HepG2 (cell line): ENCODE measurements around the gene SUPT6H. TPM values are rescaled to one million over a fixed set of nuclear protein-coding genes. Genes with fewer than 3 reads are reported as not detected.
A peak's percentile ranks its signal among the peaks of the same experiment; 100 is the strongest.

Experiments used
- HMG20A ChIP-seq: IDR thresholded peaks from 2 replicates; pipeline ENCODE4 v1.6.1; 2016; ENCODE audit warnings: borderline replicate concordance
- NCOA5 ChIP-seq: sonication (generic); formaldehyde crosslinking; IDR thresholded peaks from 2 replicates; pipeline ENCODE4 v1.4.0; 2020; ENCODE audit warnings: missing genetic modification reagents
- PPARG ChIP-seq: conservative IDR thresholded peaks from 2 replicates; pipeline ENCODE4 v1.6.1; 2016; ENCODE audit warnings: missing biosample characterization, missing genetic modification reagents
- SETDB1 ChIP-seq: sonication (generic); formaldehyde crosslinking; IDR thresholded peaks from 2 replicates; pipeline ENCODE4 v1.5.1; 2020; ENCODE audit warnings: missing genetic modification reagents, mild to moderate bottlenecking, borderline replicate concordance
- SIX1 ChIP-seq: sonication (generic); formaldehyde crosslinking; IDR thresholded peaks from 2 replicates; pipeline ENCODE4 v1.4.0; 2020; ENCODE audit warnings: missing genetic modification reagents, borderline replicate concordance
- TRIM22 ChIP-seq: fragments of 450-650 bp; IDR thresholded peaks from 2 replicates; pipeline ENCODE4 v1.6.1; 2017
- ZBTB7B ChIP-seq: sonication (generic); formaldehyde crosslinking; IDR thresholded peaks from 2 replicates; pipeline ENCODE4 v1.4.0; 2020; ENCODE audit warnings: missing genetic modification reagents
- ZNF10 ChIP-seq: sonication (generic); formaldehyde crosslinking; IDR thresholded peaks from 2 replicates; pipeline ENCODE4 v1.4.0; 2020; ENCODE audit warnings: mild to moderate bottlenecking, low read depth, missing genetic modification reagents, borderline replicate concordance
- ZNF160 ChIP-seq: sonication (generic); formaldehyde crosslinking; IDR thresholded peaks from 2 replicates; pipeline ENCODE4 v1.8.0; 2022; ENCODE audit warnings: mild to moderate bottlenecking, inconsistent platforms, missing genetic modification reagents
- ZNF484 ChIP-seq: sonication (generic); formaldehyde crosslinking; IDR thresholded peaks from 2 replicates; pipeline ENCODE4 v1.5.1; 2020; ENCODE audit warnings: mild to moderate bottlenecking, low read depth, missing genetic modification reagents, borderline replicate concordance
- ZNF567 ChIP-seq: sonication (generic); formaldehyde crosslinking; IDR thresholded peaks from 2 replicates; pipeline ENCODE4 v1.8.1; 2023; ENCODE audit warnings: mild to moderate bottlenecking, missing genetic modification reagents, borderline replicate concordance
- ZNF574 ChIP-seq: sonication (generic); formaldehyde crosslinking; IDR thresholded peaks from 2 replicates; pipeline ENCODE4 v1.4.0; 2020; ENCODE audit warnings: missing genetic modification reagents
- ZNF589 ChIP-seq: sonication (generic); formaldehyde crosslinking; conservative IDR thresholded peaks from 2 replicates; pipeline ENCODE4 v1.8.0; 2022; ENCODE audit warnings: mild to moderate bottlenecking, moderate library complexity, missing genetic modification reagents
- ZNF768 ChIP-seq: sonication (generic); formaldehyde crosslinking; IDR thresholded peaks from 2 replicates; pipeline ENCODE4 v1.4.0; 2020; ENCODE audit warnings: missing genetic modification reagents
- ZNF839 ChIP-seq: sonication (generic); formaldehyde crosslinking; IDR thresholded peaks from 2 replicates; pipeline ENCODE4 v1.4.0; 2020; ENCODE audit warnings: missing genetic modification reagents, mild to moderate bottlenecking, borderline replicate concordance
- polyA plus RNA-seq, 8 experiments: library from polyadenylated mRNA; depleted of rRNA in 3 of 8; stranded (reverse) in 7 of 8; unstranded in 1 of 8; fragments of >200 nt; fragmentation: Illumina TruSeq in 4 of 8; extraction: Trizol in 4 of 8; gene quantifications; 2 replicates each; pipeline versions ENCODE4 v1.2.1 to v1.2.3, GENCODE V29; 2011 to 2016; ENCODE audit warnings: low read depth in 4 of 8, missing spikeins in 1 of 8, mixed read lengths in 1 of 8; ENCODE audit not compliant: insufficient read depth in 1 of 8
- total RNA-seq, 5 experiments: library from RNA; depleted of rRNA; stranded (reverse); fragments of >200 nt; fragmentation: Illumina TruSeq; extraction: Trizol; gene quantifications; 2 replicates each; pipeline ENCODE4 v1.2.3, GENCODE V29; 2016; ENCODE audit warnings: low read depth in 1 of 5
- TF ChIP-seq, protein P1 (sequence below): IDR thresholded peaks from 2 replicates; pipeline ENCODE4 v1.6.1; 2016; ENCODE audit warnings: missing compliant biosample characterization, missing genetic modification reagents, borderline replicate concordance
- TF ChIP-seq, protein P2 (sequence below): IDR thresholded peaks from 2 replicates; pipeline ENCODE4 v1.4.0; 2020; ENCODE audit warnings: mild to moderate bottlenecking, missing genetic modification reagents
- TF ChIP-seq, protein P3 (sequence below): IDR thresholded peaks from 2 replicates; pipeline ENCODE4 v1.6.1; 2016; ENCODE audit warnings: mild to moderate bottlenecking

The SUPT6H gene
- total and polyA plus RNA-seq, 2 of the 13 experiments (the other 11 are each of a cell fraction or from before 2014, with no cell fraction given), result 32.7 to 39.9 TPM

GRCh38 chr17:28744972-28745785 is 83.2 kb downstream of the SUPT6H start (continued):
- TF ChIP-seq ZNF574 (CRISPR knock-in tag) (0 out of 2 replicates have a peak, but pooled peaks have one; percentile 65), ZNF768 (CRISPR knock-in tag) (0 out of 2 replicates have a peak, but pooled peaks have one; percentile 38), PPARG (CRISPR knock-in tag) (no peak), ZNF160 (0 out of 2 replicates have a peak, but pooled peaks have one; percentile 17), ZNF589 (CRISPR knock-in tag) (no peak), SIX1 (CRISPR knock-in tag) (no peak), NCOA5 (CRISPR knock-in tag) (no peak), ZBTB7B (CRISPR knock-in tag) (peak; percentile 58; the same call in 1 of the 2 replicates), ZNF484 (CRISPR knock-in tag) (no peak), TRIM22 (no peak), HMG20A (CRISPR knock-in tag) (no peak), ZNF839 (CRISPR knock-in tag) (no peak), SETDB1 (CRISPR knock-in tag) (no peak), ZNF10 (CRISPR knock-in tag) (no peak), ZNF567 (CRISPR knock-in tag) (no peak)
- TF ChIP-seq, protein P1, sequence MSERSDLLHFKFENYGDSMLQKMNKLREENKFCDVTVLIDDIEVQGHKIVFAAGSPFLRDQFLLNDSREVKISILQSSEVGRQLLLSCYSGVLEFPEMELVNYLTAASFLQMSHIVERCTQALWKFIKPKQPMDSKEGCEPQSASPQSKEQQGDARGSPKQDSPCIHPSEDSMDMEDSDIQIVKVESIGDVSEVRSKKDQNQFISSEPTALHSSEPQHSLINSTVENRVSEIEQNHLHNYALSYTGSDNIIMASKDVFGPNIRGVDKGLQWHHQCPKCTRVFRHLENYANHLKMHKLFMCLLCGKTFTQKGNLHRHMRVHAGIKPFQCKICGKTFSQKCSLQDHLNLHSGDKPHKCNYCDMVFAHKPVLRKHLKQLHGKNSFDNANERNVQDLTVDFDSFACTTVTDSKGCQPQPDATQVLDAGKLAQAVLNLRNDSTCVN (CRISPR knock-in tag), result no peak
- TF ChIP-seq, protein P2, sequence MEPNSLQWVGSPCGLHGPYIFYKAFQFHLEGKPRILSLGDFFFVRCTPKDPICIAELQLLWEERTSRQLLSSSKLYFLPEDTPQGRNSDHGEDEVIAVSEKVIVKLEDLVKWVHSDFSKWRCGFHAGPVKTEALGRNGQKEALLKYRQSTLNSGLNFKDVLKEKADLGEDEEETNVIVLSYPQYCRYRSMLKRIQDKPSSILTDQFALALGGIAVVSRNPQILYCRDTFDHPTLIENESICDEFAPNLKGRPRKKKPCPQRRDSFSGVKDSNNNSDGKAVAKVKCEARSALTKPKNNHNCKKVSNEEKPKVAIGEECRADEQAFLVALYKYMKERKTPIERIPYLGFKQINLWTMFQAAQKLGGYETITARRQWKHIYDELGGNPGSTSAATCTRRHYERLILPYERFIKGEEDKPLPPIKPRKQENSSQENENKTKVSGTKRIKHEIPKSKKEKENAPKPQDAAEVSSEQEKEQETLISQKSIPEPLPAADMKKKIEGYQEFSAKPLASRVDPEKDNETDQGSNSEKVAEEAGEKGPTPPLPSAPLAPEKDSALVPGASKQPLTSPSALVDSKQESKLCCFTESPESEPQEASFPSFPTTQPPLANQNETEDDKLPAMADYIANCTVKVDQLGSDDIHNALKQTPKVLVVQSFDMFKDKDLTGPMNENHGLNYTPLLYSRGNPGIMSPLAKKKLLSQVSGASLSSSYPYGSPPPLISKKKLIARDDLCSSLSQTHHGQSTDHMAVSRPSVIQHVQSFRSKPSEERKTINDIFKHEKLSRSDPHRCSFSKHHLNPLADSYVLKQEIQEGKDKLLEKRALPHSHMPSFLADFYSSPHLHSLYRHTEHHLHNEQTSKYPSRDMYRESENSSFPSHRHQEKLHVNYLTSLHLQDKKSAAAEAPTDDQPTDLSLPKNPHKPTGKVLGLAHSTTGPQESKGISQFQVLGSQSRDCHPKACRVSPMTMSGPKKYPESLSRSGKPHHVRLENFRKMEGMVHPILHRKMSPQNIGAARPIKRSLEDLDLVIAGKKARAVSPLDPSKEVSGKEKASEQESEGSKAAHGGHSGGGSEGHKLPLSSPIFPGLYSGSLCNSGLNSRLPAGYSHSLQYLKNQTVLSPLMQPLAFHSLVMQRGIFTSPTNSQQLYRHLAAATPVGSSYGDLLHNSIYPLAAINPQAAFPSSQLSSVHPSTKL, result peak; percentile 56; the same call in 1 of the 2 replicates
- TF ChIP-seq, protein P3, sequence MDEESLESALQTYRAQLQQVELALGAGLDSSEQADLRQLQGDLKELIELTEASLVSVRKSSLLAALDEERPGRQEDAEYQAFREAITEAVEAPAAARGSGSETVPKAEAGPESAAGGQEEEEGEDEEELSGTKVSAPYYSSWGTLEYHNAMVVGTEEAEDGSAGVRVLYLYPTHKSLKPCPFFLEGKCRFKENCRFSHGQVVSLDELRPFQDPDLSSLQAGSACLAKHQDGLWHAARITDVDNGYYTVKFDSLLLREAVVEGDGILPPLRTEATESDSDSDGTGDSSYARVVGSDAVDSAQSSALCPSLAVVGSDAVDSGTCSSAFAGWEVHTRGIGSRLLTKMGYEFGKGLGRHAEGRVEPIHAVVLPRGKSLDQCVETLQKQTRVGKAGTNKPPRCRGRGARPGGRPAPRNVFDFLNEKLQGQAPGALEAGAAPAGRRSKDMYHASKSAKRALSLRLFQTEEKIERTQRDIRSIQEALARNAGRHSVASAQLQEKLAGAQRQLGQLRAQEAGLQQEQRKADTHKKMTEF (CRISPR knock-in tag), result peak; percentile 20; the same call in 1 of the 2 replicates
